ENCODE data around the gene KCNA1.

DNA sequence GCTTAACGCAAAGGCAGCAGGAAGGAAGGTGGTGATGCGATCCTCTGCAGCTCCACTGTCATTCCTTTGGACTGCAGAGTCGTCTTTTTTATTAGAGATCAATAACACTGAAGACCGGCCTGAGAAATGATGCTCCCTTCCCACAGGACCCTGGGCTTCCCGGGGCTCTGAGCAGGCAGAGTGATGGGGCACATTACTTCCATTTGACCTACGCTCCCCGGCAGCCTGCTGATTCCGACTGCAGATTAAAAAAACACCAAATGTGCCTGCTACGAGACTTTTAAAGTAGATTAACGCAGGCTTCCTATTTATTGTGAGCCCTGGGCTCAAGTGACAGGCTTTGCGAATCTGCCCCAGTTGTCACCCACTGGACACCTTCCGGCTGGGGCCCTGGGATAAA, 37.5 kb downstream of the KCNA1 start:
- TF ChIP-seq EZH2 (IDR thresholded peaks at IDR 0.05; ENCODE audit: borderline replicate concordance, low read depth, low read length, poor library complexity, severe bottlenecking): no peak
- TF ChIP-seq, protein P1, sequence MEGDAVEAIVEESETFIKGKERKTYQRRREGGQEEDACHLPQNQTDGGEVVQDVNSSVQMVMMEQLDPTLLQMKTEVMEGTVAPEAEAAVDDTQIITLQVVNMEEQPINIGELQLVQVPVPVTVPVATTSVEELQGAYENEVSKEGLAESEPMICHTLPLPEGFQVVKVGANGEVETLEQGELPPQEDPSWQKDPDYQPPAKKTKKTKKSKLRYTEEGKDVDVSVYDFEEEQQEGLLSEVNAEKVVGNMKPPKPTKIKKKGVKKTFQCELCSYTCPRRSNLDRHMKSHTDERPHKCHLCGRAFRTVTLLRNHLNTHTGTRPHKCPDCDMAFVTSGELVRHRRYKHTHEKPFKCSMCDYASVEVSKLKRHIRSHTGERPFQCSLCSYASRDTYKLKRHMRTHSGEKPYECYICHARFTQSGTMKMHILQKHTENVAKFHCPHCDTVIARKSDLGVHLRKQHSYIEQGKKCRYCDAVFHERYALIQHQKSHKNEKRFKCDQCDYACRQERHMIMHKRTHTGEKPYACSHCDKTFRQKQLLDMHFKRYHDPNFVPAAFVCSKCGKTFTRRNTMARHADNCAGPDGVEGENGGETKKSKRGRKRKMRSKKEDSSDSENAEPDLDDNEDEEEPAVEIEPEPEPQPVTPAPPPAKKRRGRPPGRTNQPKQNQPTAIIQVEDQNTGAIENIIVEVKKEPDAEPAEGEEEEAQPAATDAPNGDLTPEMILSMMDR (conservative IDR thresholded peaks at IDR 0.05; ENCODE audit: low read depth, low read length): no peak

All from A673 (cell line).